GM21619 (cell line): Measurements from ENCODE around the gene SFN.
"Not testable (repeated sequence)": the region's sequence is repeated elsewhere in the genome, so short reads cannot be mapped to it uniquely, and the experiment has no call there.

ENCODE experiments used
- ATAC-seq: cut with Tn5 transposase; IDR thresholded peaks from one replicate; pipeline ENCODE4 v1.9.1; 2021; ENCODE audit not compliant: unreplicated experiment

Gene SFN

DNA sequence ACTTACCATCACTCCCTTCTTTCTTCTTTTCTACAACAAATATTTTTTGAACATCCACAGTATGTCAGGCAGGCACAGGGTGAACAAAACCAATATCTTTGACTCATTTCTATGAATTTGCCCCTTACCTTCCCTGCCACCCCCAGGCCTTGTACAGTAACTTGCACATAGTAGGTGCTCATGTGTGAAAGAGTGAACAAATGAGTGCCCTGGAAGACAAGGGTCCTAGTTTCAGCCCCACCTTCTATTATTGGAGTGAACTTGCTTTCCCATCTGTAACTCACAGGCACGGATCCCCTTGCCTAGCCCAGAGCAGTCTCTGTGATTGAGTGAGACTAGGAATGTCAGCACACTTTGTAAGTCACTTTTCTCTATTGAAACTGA is 23.6 kb upstream of the SFN start:
- no peak for ATAC-seq

DNA sequence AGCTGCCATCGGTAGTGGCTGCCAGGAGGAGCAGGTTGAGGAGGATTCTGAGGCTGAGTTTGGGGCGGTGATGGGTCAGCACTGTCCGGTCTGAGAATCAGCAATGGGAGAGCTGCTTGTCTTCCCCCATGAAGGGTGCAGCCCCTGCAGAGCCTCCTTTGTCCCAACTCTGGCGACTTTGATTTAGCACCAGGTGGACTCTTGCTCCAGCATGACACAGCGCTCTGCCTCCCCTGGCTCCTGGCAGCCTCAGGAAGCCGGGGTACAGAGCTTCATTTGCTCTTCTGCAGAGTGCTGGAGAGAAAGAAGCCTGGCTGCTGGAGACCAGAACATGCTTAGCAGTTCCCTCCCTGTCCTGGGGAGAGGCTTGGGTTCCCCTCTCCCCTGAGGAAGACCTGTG is 23.2 kb upstream of the SFN start:
- ATAC-seq: no peak

DNA sequence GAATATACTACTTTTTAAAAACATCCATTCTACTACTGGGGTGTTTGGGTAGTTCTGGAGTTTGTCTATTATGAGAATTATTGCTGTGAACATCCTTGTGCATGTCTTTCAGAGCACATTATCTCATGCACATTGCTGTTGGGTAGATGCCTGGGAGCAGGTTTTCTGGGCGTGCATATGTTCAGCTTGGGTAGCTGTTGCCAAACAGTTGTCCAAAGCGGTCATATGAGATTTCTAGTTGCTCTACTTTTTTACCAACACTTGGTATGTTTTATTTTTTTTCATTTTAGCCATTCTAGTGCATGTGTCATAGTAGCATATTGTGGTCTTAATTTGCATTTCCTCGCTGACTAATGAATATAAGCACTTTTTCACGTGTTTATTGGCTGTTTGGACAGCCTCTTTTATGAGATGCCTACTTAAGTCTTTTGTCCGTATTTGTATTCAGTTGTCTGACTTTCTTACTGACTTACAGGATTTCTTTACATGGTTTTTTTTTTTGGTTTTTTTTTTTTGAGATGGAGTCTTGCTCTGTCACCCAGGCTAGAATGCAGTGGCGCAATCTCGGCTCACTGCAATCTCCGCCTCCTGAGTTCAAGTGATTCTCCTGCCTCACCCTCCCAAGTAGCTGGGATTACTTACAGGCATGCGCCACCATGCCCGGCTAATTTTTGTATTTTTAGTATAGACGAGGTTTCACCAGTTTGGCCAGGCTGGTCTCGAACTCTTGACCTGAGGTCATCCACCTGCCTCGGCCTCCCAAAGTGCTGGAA is 18.3 kb upstream of the SFN start:
- no peak for ATAC-seq

GRCh38 chr1:26847826-26848225 is 15.1 kb upstream of the SFN start:
- ATAC-seq: not testable (repeated sequence)

GRCh38 chr1:26848499-26848898 is 14.4 kb upstream of the SFN start:
- ATAC-seq: no peak

- no peak for ATAC-seq
Measured at GRCh38 chr1:26848941-26849774, 13.8 kb upstream of the SFN start.

DNA sequence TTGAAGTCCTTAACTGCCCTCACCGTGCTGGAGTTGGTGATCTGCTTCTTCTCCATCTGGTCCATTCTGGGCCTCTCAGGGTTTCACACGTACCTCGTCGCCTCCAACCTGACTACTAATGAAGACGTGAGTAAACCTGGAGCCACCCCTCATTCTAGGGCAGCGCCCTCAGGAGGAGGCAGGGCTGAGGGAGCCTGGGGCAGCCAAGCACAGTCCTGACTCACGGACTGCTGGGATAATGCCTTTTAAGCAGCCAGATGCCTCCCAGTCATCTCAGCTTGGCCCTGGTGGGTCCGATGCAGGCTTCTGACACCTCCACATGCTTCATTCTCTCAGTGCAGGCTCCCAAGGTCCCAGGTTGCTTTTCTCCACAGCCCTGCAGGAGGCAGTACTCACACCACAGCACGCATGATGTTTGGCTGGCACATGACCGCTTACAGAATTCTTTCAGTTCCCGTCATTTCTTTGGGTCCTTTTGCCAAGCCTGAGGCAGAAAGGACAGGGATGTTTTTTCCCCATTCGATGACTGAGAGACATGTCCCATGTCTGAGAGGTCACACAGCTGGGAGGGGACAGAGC is 11.8 kb upstream of the SFN start:
- no peak for ATAC-seq

DNA sequence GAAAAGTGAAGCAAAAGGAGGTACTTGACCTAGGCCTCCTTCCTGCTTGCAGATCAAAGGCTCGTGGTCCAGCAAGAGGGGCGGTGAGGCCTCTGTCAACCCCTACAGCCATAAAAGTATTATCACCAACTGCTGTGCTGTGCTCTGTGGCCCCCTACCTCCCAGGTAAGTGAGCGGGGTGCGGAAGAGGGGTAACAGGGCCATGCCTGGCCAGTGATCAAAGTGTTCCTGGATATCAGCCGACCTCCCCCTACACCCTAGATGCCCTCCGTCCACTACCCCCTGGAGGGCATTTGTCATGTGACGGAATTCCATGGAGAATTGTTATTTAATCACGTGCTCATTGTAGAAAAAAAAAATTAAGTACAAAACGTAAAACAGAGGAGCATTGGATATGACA is 10.2 kb upstream of the SFN start:
- no peak for ATAC-seq

DNA sequence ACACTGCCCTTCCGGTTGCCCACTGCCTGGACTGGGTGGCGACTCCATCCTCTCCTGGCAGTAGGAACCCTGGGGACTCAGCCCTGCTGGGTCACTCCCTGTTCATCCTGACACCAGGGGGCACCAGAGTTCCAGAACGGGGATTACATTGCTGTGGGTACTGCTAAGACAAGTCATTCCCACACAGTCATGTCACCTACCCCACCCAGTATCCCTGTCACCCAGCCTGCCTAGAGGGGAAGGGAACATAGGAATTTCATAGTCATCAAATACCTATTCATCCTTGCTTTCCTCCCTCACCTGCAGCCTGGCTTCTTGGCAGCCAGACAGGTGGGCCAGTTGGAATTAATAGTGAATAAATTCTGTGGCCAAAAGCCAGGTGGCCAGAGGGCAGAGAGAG is 9.8 kb upstream of the SFN start:
- no peak for ATAC-seq

GRCh38 chr1:26853600-26853999 is 9.3 kb upstream of the SFN start:
- ATAC-seq: no peak

- no peak for ATAC-seq
Measured at GRCh38 chr1:26854906-26855305, 8.0 kb upstream of the SFN start.

DNA sequence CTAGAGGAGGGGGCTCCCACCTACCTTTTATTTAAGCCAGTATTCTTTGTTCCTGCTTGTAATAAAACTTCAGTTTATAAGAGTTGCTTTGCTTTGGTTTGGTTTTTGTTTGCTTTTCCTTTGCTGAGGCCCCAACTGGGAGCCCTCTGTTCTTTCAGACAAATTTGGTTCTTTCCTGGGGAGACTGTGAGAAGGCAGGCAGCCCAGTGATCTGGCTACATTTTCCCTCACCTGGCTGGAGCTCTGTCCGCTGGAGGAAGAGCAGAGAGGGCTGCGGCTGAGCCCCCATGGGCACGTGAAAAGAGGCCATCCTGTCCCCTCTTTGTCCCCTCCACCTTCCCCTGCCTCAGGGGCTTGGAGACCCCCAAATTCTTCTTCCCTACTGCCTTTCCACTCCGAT is 7.3 kb upstream of the SFN start:
- no peak for ATAC-seq

GRCh38 chr1:26856181-26856580 is 6.8 kb upstream of the SFN start:
- no peak for ATAC-seq

DNA sequence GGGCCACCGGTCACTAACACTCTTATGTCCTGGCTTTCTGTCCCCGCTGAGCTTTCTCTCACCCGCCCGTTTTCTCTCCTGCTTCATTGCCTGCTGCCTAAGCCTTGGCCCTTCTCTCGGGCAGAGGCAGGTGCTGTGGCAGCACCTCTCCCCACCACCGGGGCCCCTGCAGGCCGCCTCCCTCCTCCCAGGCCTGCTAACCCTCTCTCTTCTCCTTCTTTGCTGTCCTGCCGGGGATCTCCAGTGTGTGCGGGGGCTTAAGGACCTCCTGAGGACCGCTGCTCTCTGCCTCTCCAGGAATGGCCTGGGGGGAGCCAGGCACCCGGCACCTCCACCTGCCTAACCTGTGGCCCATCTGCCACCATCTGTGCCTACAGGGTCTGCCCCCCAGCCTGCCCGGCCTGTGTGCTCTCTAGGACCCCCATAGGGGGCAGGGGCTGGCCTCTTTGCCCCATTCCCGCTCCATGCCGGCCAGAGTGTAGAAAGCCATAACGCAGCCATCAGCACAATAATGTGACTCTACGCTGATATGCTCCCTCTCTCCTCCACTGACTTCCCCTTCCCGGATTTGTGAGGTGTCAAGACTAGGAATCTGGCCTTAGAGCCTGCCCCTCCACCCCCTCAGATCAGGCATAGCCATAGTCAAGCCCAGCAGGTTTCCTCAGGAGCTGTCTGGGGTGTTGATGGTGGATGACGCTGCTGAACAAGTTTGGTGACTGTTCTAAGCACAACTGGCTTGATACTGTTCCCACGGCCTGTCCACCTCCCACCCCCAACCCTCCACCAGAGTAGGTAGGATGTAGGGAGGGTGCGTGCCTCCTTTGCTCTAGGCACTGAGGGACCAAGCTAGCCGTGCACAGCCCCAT is 6.1 kb upstream of the SFN start:
- no peak for ATAC-seq

DNA sequence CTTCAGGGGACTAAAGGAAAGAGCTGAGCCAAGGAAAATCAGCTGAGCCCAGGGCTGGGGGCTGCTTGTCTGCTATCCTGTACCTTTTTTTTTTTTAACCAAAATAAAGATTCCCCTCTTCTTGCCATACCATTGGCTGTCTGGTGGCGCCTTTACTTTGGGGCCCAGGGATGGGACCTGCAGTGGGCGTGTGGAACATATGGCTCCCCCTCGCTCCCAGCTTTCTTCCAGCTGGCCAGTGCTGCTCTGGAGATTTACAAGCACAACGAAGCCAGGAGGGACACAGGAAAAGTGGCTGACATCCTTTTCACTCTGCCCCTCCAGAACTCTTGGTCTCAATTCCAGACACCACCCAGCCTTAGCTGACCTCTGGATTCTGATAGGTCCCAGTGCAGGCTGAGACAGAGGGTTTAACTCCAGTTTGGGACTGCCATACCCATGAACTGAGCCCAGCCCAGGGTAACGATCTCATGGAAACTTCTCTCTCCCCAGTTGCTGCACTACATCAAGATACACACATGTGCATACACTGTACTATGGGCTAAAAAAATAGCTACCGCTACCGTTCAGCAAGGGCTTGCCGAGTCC is 5.4 kb upstream of the SFN start:
- ATAC-seq: no peak

GRCh38 chr1:26858160-26858559 is 4.8 kb upstream of the SFN start:
- ATAC-seq: no peak

GRCh38 chr1:26858891-26859640 is 3.9 kb upstream of the SFN start:
- ATAC-seq: no peak

DNA sequence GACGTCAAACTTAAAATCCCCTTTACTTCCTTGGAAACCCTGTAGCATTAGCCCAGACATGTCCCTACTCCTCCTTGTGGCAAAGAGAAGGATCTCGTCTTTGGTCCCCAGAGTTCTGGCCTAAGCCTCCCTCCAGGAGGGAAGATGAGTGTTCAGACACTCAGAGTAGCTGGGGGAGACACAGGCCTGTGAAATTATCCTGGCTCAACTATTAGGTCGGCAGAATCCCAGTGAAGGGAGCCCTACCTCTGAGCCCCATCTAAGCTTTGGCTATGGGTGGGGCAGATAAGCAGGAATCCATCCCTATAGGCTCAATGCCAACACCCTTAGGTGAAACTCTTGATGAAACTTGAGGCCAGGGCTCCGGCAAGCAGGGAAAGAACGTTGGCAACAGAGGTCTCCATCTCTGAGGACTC is 1.7 kb upstream of the SFN start:
- no peak for ATAC-seq

DNA sequence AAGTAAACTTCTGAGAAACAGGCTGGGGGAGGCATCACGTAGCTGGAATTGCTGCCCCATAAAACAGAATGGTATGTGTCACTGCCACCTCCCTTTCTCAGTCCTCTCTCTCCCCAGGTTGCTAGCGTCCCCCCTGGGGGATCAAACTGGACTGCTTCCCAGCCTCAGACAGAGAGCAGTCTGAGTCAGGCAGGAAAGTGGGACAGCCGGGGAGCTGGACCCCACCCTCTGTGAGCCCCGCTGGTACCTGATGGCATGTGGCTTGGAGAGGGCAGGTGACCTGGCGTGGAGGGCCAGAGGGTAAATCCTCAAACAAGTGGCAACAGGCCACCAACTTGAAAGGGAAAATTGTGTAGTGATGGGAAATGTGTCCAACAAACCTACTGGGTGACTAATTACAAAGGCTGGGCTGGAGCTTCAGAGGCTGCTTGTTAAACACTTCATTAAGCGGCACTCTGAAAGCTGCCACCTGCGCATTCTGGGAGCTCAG is 1.0 kb upstream of the SFN start:
- no peak for ATAC-seq

- ATAC-seq: no peak
Measured at GRCh38 chr1:26863685-26864077, 732 bp downstream of the SFN start.
